ENCODE results near the gene NRGN.

The NRGN gene

GRCh38 chr11:124724979-124725718, 14.6 kb upstream of the NRGN start:
- CTCF ChIA-PET, result interaction anchor here (0.6 to 1.0 kb wide), 2 partner anchors 33 to 1972 kb away, joined by 3 read pairs; no protein-coding TSS in a partner anchor
- no peak for TF ChIP-seq CTCF (conservative IDR thresholded peaks at IDR 0.05; ENCODE audit: low read depth)
- H3K27ac ChIP-seq, result no peak overlapping the region
- POLR2A ChIA-PET (ENCODE audit: low non-redundant PET), result no interaction called here
- no peak for DNase-seq (ENCODE audit: low spot score)

GRCh38 chr11:124725719-124726105, 14.0 kb upstream of the NRGN start:
- TF ChIP-seq CTCF (conservative IDR thresholded peaks at IDR 0.05; ENCODE audit: low read depth), result no peak
- ChIA-PET POLR2A (ENCODE audit: low non-redundant PET) (no interaction called here), CTCF (interaction anchor here (0.6 to 1.0 kb wide), 2 partner anchors 32 to 1973 kb away, joined by 3 read pairs; no protein-coding TSS in a partner anchor)
- no peak overlapping the region for H3K27ac ChIP-seq
- no peak for DNase-seq (ENCODE audit: low spot score)

GRCh38 chr11:124727474-124727873, 12.3 kb upstream of the NRGN start:
- H3K27ac ChIP-seq, result no peak overlapping the region
- ChIA-PET CTCF (no interaction called here), POLR2A (ENCODE audit: low non-redundant PET) (interaction anchor here (0.8 kb wide), 1 partner anchor 16 kb away, joined by 8 read pairs; no protein-coding TSS in a partner anchor)
- DNase-seq (ENCODE audit: low spot score), result no peak
- no peak for TF ChIP-seq CTCF (conservative IDR thresholded peaks at IDR 0.05; ENCODE audit: low read depth)

- DNase-seq (ENCODE audit: low spot score), result no peak
- no peak overlapping the region for H3K27ac ChIP-seq
- ChIA-PET CTCF (no interaction called here), POLR2A (ENCODE audit: low non-redundant PET) (no interaction called here)
- no peak for TF ChIP-seq CTCF (conservative IDR thresholded peaks at IDR 0.05; ENCODE audit: low read depth)
Measured at GRCh38 chr11:124728134-124728533, 11.6 kb upstream of the NRGN start.

GRCh38 chr11:124729571-124729970, 10.2 kb upstream of the NRGN start:
- TF ChIP-seq CTCF (conservative IDR thresholded peaks at IDR 0.05; ENCODE audit: low read depth), result no peak
- DNase-seq (ENCODE audit: low spot score), result no peak
- CTCF ChIA-PET, result no interaction called here
- no peak overlapping the region for H3K27ac ChIP-seq
- POLR2A ChIA-PET (ENCODE audit: low non-redundant PET), result no interaction called here

GRCh38 chr11:124732230-124732629, 7.5 kb upstream of the NRGN start:
- no peak overlapping the region for H3K27ac ChIP-seq
- no peak for TF ChIP-seq CTCF (conservative IDR thresholded peaks at IDR 0.05; ENCODE audit: low read depth)
- no peak for DNase-seq (ENCODE audit: low spot score)
- POLR2A ChIA-PET (ENCODE audit: low non-redundant PET), result no interaction called here
- CTCF ChIA-PET, result no interaction called here
